GM19468 (cell line): ENCODE data around the gene SOAT1.

ENCODE experiments used
- ATAC-seq: cut with Tn5 transposase; IDR thresholded peaks from one replicate; pipeline ENCODE4 v1.9.1; 2021; ENCODE audit warnings: mild to moderate bottlenecking, moderate library complexity, moderate number of reproducible peaks; ENCODE audit not compliant: unreplicated experiment; ENCODE audit errors: extremely low read depth

The SOAT1 gene

DNA sequence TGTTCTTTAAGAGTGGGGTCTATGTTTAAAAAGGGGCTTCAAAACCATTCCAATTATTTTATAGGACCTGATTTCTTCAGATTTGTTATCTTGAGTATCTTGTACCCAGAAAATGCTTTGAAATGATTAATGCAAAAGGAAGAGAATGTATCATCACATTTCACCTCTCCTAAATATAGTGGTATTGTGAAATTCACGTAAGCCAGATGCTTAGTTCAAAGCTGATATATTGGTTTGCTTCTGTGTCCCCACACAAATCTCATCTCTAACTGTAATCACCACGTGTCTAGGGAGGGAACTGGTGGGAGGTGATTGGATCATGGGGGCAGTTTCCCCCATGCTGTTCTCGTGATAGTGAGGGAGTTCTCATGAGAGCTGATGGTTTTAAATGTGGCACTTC is 8.5 kb downstream of the SOAT1 start:
- no peak for ATAC-seq

DNA sequence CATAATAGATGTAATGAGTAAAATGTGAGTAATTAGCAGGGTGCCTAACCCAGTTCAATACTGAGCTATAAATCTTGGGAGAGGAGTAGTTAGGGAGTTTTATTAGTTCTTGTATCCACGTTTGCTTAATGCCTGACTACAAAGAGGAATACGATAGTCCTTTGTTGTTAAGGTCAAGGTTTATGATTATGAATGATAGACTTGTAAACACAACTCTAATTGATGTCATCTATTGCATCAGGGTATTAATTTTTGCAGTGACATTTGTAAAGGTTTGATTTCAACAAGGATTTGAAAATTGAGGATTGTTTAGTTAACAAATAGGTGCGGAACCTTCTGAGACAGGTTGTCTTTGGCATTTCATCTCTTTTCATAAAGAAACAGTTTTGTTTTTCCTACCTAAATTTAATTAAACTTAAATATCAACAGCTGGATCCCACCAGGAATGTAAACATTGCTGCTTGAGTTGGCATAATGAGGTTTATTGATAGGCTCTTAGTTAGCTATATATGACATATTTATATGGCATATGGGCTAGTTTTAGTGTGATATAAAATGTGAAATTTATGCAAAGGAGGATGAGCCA is 9.7 kb downstream of the SOAT1 start:
- no peak for ATAC-seq

DNA sequence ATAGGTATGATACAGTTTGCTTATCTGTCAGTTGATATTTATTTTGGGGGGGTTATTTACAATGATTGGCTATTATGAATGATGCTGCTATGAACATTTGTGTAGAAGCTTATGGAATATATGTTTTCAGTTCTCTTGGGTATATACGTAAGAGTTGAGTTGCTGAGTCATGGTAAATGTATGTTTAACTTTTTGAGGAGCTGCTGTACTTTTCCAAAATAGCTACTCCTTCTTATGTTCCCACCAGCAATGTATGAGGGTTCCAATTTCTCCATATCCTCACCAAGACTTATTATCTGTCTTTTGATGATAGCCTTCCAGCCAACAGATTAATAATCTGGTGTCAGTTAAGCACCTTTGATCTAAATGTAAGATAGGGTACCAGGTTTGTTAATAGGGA is 11.9 kb downstream of the SOAT1 start:
- no peak for ATAC-seq

DNA sequence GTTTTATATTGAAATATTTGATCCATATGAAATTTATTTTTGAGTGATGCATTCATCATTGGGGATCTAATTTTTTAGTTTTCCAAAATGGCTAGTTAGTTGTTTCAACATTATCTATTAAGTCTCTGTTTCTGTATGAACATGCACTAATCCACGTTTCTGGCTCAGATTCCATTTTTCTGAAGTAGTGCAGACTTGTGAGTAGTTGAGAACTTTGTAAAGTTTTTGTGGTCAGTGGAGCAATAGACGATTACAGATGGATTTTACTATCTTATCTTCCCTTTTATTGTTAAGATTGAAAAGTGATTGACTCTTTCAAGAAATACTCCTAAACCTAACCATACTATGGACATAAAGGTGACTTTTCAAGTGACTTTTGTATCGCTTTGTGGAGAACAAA is 16.7 kb downstream of the SOAT1 start:
- ATAC-seq: no peak

DNA sequence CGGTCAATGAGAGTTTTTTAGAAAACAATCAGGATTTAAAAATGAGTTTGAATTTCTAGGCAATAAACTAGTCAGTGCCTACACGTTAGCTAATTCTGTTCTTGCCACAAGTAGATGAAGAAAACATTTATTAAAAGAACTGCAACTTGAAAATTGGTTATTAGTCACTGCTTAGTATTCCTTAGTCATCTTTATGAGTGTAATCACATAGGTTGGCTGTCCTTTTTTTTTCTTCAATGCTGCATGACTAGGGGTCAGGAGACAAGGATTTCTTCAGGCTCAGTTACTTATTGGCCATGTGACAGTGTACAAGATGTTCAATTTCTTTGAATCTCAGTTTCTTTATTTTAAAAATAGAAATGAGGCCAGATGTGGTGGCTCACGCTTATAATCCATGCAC is 17.1 kb downstream of the SOAT1 start:
- ATAC-seq: no peak

DNA sequence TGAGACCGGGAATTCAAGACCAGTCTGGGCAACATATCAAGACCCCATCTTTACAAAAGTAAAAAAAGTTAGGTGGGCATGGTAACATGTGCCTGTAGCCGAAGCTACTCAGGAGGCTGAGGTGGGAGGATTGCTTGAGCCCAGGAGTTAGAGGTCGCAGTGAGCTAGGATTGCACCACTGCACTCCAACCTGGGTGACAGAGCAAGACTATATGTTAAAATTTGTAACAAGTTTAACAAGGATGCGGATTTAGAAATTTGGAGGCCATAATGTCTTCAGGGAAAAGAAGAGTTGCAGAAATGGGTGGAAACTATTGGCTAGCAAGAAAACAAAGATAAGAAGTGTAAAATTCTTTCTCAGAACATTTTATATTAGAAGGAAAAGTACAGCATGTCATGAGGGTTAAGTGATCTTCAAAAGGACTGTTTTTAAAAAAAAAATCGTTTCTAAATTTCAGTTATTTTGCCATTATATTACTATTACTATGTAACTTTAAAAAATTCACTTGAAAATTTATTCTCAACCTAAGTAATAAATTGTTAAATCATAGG is 17.6 kb downstream of the SOAT1 start:
- no peak for ATAC-seq

DNA sequence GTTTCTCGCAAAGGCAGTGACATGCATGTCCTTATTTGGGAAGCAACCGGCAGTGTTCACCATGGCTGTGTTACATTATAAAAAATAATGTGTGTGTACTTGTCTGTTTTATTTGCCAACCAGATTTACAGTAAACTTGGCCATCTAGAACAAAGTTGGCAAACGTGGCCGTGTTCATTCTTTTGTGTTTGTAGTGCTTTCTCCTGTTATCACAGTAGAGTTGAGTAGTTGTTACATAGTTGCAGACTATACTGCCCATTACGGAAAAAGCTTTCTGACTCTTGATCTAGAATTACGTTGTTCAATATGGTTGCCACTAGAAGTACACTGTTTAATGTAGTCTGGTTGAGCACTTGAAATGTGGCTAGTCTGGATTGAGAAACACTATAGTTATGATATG is 19.4 kb downstream of the SOAT1 start:
- ATAC-seq: no peak

DNA sequence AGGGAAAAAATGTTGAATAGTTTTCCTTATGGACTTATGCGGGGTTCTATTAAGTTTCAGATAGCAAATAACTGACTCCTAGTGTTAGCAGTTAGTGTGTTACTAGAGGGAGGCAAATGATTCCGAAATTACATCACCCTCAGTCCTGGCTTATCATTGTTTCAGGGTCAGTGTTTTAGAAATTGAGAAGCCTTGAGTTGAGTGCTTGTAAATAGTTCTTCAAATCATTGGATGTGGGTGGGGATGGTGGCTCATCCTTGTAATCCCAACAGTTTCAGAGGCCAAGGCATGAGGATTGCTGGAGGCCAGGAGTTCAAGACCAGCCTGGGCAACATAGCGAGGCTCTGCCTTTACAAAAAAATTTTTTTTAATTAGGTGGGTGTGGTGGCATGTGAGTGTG is 21.3 kb downstream of the SOAT1 start:
- no peak for ATAC-seq

DNA sequence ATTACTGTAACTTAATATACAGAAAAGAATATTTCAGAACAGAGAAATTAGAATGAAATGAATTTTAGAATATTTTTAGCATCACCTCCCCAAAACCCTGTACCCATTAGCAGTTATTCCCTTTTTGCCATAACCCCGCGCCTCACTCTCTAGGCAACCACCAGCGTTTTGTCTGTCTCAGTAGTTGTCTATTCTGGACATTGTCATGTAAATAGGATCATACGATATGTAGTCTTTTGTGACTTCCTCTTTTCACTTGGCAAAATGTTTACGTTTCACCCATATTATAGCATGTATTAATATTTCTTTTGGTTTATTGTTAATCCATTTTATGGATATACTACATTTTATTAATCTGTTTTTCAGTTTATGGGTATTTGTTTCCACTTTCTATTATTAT is 24.9 kb downstream of the SOAT1 start:
- no peak for ATAC-seq

DNA sequence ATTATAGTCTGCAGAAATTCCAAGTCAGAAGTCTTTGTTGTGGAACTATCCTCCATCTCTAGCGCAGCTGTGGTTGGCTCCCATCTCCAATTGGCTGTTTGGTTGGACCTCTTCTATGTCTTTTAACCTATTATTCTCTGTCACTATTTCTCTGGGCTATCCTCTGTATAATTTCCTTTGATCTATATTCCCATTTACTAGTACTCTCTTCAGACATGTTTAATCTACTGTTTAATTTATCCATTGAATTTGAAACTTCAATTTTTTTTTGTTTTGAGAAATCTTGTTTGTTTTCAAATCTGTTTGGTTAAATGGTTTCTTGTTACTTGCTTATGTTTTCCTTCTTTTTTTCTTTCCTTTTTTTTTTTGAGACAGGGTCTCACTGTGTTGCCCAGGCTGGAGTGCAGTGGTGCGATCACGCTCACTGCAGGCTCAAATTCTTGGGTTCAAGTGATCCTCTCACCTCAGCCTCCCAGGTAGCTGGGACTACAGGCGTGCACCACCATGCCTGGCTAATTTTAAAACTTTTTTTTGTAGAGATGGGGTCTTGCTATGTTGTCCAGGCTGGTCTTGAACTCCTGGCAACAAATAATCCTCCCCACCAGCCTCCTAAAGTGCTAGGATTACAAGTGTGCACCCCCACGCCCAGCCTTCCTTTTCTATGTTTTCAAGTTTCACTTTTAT is 28.1 kb downstream of the SOAT1 start:
- ATAC-seq: no peak

DNA sequence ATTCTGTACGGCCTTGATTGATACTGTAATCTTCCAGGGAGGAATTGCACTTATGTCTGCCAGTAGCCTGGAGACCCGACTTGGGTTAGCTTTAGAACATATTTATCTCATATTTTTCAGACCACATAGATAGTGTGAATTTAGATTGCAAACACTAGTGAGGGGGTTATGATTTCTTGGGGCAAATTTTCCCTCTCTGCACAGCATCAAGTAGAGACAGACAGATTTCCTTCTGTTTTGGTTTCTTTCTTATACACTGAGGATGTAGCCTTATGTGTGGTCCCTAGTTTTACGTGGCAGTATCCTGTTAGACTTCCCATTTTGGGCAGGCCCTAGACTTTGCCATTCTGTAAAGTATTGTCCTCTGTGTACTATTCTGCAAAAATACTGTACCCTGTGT is 29.0 kb downstream of the SOAT1 start:
- no peak for ATAC-seq

DNA sequence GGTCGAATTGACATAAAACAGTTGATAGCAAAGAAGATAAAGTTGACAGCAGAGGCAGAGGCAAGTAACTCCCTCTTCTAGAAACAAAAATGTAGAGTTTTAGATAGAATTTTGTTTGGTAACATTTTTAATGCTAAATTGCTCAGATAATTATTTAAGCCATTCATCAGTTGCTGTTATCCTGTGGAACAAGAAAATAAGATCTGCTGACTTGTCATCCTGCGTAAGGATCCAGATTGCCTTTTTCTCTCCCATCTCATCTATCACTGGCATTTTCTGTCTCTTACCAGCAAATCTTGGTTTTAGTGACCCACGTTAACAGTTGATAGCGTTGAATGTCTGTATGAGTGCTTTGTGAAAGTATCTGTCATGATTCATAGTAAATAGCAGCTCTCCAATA is 29.8 kb downstream of the SOAT1 start:
- no peak for ATAC-seq

DNA sequence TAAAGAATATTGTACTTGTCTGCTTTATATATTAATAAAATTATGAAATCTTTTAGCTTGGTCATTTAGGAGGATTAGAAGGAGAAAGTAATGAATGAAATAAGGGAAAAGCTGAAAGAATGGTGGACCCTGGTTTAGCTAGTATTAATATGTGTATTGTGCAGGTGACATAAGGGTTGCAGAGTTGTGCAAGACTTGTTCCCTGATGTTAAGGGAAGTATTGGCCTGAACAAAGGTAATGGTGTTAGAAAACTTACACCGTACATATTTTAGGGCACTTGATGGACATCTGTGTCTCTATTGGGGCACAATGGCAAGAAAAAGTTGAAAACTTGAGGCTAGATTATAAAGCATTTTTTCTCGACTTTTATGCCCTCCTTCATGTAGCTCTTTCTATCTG is 32.2 kb downstream of the SOAT1 start:
- ATAC-seq: no peak

DNA sequence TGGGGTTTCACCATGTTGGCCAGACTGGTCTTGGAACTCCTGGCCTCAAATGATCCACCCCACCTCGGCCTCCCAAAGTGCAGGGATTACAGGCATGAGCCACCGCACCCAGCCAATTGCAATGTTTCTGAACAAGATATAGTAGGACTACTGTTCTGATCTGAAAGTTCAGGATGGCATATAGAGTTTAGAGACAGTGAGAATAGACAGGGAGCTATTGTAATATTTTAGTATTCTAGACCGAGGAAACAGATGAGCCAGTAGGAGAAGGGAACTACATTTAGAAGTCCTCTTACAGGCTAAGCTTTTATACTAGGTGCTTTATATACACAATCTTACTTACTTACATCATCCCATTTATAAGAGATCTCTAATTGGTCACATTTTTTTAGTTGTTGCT is 33.1 kb downstream of the SOAT1 start:
- ATAC-seq: no peak

DNA sequence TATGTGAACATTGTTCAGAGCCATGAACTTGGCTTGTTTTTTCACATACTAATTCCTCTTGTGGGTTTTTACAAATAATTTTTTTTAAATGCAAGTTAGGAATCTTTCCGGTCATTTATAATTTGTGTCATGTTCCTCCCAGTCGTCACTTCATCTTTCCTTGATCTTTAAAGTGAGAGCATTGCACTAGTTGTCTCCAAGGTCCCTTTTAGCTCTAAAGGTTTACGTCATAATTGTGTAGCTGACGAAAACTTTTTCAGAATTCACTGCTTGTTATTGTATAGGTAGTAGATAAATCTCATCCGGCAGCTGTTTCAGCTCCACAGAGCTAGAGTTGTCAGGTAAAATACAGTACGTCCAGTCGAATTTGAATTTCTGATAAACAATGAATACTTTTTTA is 33.6 kb downstream of the SOAT1 start:
- no peak for ATAC-seq

DNA sequence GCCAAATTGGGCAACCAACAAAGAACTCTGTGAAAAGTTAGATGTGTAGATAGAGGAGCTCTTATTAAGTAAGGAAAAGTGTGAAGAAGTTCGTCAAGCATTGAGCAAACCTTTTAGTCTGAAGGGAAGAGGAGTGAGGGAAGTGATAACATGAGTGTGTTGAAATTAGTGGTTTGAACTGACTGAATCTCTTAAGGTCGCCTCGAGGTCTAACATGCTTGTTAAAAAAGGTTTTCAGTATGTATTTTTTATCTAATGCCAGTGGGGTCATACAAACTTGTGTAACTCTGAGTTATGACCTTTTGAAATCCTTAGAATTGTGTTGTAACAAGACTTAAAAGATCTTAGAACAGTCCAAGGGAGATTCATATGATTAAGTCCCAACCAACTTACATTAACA is 34.1 kb downstream of the SOAT1 start:
- no peak for ATAC-seq

DNA sequence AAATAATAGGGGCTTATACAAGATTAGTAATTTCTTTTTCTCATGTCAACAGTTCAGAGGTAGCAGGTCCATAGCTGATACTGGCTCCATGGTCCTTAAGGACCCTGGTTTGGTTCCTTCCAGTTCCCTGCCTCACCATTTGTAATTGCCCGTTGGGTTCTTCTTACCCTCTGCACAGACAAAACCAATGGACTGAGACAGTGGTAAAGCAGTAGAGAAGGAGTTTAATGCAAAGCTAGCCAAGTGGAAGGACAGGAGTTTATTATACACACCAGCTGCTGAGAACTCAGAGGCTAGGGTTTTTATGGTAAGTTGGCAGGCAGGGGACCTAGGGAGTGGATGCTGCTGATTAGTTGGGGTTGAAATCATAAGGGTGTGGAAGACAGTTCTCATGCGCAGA is 36.3 kb downstream of the SOAT1 start:
- ATAC-seq: no peak

DNA sequence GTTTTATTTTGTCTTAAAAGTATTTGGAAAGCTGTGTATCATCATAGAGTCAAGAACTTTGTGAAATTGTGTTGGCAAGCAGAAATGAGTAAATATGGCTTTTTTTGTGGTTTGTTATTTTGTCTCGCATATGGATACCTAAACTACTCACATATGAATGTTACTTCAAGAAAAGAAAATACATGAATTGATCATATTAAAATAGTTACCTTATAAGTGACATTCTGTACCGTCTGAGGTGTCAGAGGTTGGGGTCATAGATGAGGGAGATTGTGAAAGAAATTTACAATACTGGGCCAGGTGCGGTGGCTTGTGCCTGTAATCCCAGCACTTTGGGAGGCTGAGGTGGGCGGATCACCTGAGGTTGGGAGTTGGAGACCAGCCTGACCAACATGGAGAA is 40.8 kb downstream of the SOAT1 start:
- no peak for ATAC-seq

DNA sequence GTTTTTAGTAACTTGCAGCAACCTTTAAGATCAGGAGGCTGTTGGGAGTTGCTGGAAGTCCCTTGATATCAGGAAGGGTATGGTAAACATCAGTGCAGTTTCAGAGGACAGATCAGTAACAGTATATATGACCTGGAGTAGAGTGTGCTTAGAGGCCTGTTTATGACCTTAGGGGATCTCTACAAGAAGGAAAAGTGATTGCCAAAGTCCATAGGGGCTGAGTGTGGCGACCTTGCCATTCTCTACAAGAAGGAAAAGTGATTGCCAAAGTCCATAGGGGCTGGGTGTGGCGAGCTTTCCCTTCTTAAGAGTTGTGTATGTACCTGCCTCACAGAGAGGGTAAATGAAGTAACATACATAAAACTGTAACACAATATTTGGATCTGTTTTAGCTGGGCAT is 43.7 kb downstream of the SOAT1 start:
- no peak for ATAC-seq

DNA sequence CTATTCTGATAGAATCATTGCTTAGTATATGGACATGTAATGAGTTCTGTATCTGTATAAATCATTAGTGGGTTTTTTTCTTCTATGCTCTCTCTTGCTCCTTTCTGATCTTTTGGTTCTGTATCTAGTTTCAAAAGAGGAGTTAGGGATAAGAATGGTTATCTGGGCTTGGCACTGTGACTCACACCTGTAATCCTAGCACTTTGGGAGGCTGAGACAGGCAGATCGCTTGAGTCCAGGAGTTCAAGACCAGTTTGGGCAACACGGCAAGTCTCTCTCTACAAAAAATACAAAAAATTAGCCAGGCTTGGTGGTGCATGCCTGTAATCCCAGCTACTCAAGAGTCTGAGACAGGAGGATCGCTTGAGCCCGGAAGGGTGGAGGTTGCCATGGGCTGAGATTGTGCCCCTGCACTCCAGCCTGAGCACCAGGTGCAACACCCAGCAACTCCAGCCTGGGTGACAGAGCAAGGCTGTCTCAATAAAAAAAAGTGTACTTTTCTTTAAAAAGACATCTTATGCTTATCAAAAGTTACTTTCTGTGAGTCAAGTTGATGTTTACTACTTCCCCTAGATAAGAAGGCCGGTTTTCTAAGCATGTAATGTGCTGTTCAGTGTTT is 44.5 kb downstream of the SOAT1 start:
- ATAC-seq: no peak

DNA sequence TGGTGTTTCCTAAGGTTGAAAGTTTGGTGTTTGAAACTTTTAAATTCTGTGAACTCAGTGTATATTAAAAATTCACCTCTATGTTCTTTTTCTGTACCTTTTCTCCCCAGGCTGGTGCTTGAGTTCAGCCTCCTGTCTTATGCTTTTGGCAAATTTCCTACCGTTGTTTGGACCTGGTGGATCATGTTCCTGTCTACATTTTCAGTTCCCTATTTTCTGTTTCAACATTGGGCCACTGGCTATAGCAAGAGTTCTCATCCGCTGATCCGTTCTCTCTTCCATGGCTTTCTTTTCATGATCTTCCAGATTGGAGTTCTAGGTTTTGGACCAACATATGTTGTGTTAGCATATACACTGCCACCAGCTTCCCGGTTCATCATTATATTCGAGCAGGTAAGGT is 47.3 kb downstream of the SOAT1 start:
- no peak for ATAC-seq
